Measurements from ENCODE around the gene RNASEH2B.

GRCh38 chr13:50873467-50873866 is 36.1 kb upstream of the RNASEH2B start:
- no peak for TF ChIP-seq CTCF (IDR thresholded peaks at IDR 0.05; ENCODE audit: low read depth, low read length, poor library complexity, severe bottlenecking)
- TF ChIP-seq EZH2phosphoT487 (IDR thresholded peaks at IDR 0.05; ENCODE audit: borderline replicate concordance, low read length) = no peak
